WTC11 (cell line): ENCODE results near the gene TMEM94. TPM values are rescaled to one million over a fixed set of nuclear protein-coding genes. Genes with fewer than 3 reads are reported as not detected.

Experiments
- ATAC-seq: fragments of 200-7000 bp; cut with Tn5 transposase; 2 replicates; pipeline ENCODE4 v1.10.0; 2021; ENCODE audit warnings: mild to moderate bottlenecking, moderate library complexity
- CTCF ChIA-PET: fragments of 300-600 bp; sonication (Branson Sonifier 250); formaldehyde crosslinking; loops from one replicate; lab custom pipeline; 2021; ENCODE audit warnings: antibody characterized with exemption; lab: Charles Lee
- POLR2A ChIA-PET: fragments of 350-600 bp; sonication (Branson Sonifier 250); formaldehyde crosslinking; loops from one replicate; lab custom pipeline; 2021; ENCODE audit warnings: antibody characterized with exemption; lab: Charles Lee
- DNase-seq: peaks from one replicate; pipeline ENCODE4 v3.0.0; 2021; ENCODE audit warnings: low spot score
- H3K27ac Mint-ChIP-seq: 2 replicates; pipeline ENCODE4 v1.8.0; 2021; ENCODE audit warnings: mixed read lengths
- H3K27me3 Mint-ChIP-seq: 2 replicates; pipeline ENCODE4 v1.8.0; 2021; ENCODE audit warnings: low read depth, mild to moderate bottlenecking, moderate library complexity, mixed read lengths
- H3K36me3 Mint-ChIP-seq: 2 replicates; pipeline ENCODE4 v1.8.0; 2021; ENCODE audit warnings: mixed read lengths
- H3K4me1 Mint-ChIP-seq: 2 replicates; pipeline ENCODE4 v1.8.0; 2022; ENCODE audit warnings: mixed read lengths
- H3K4me3 Mint-ChIP-seq: 2 replicates; pipeline ENCODE4 v1.8.0; 2021; ENCODE audit warnings: mild to moderate bottlenecking, moderate library complexity, mixed read lengths
- H3K9me3 Mint-ChIP-seq: 2 replicates; pipeline ENCODE4 v1.8.0; 2021; ENCODE audit warnings: mixed read lengths
- AR ChIP-seq: fragments of 250-450 bp; sonication (Bioruptor Pico); IDR thresholded peaks from 2 replicates; pipeline ENCODE4 v1.9.0; 2021; ENCODE audit warnings: mild to moderate bottlenecking
- ATF3 ChIP-seq: sonication (generic); formaldehyde crosslinking; conservative IDR thresholded peaks from 2 replicates; pipeline ENCODE4 v1.8.1; 2022; ENCODE audit warnings: mild to moderate bottlenecking, missing genetic modification reagents
- ELF4 ChIP-seq: sonication (generic); formaldehyde crosslinking; IDR thresholded peaks from 2 replicates; pipeline ENCODE4 v1.8.1; 2022; ENCODE audit warnings: low read depth, mild to moderate bottlenecking, moderate library complexity, missing genetic modification reagents
- ESRRA ChIP-seq: sonication (generic); formaldehyde crosslinking; IDR thresholded peaks from 2 replicates; pipeline ENCODE4 v1.8.1; 2022; ENCODE audit warnings: mild to moderate bottlenecking, missing genetic modification reagents, borderline replicate concordance
- ETV6 ChIP-seq: sonication (generic); formaldehyde crosslinking; IDR thresholded peaks from 2 replicates; pipeline ENCODE4 v1.8.1; 2022; ENCODE audit warnings: mild to moderate bottlenecking, missing genetic modification reagents
- JUN ChIP-seq: sonication (generic); formaldehyde crosslinking; IDR thresholded peaks from 2 replicates; pipeline ENCODE4 v1.8.0; 2023; ENCODE audit warnings: mild to moderate bottlenecking, missing genetic modification reagents
- NR2C2 ChIP-seq: sonication (generic); formaldehyde crosslinking; IDR thresholded peaks from 2 replicates; pipeline ENCODE4 v1.8.0; 2022; ENCODE audit warnings: mild to moderate bottlenecking, missing genetic modification reagents
- PRDM15 ChIP-seq: sonication (generic); formaldehyde crosslinking; IDR thresholded peaks from 2 replicates; pipeline ENCODE4 v1.8.0; 2022; ENCODE audit warnings: missing genetic modification reagents
- PREB ChIP-seq: sonication (generic); formaldehyde crosslinking; IDR thresholded peaks from 2 replicates; pipeline ENCODE4 v1.8.1; 2022; ENCODE audit warnings: mild to moderate bottlenecking, missing genetic modification reagents, moderate library complexity, borderline replicate concordance
- SMAD4 ChIP-seq: sonication (generic); formaldehyde crosslinking; IDR thresholded peaks from 2 replicates; pipeline ENCODE4 v1.8.0; 2022; ENCODE audit warnings: mild to moderate bottlenecking, missing genetic modification reagents
- SP1 ChIP-seq: sonication (generic); formaldehyde crosslinking; conservative IDR thresholded peaks from 2 replicates; pipeline ENCODE4 v1.8.1; 2022; ENCODE audit warnings: missing genetic modification reagents
- ZNF263 ChIP-seq: sonication (generic); formaldehyde crosslinking; IDR thresholded peaks from 2 replicates; pipeline ENCODE4 v1.8.1; 2022; ENCODE audit warnings: low read depth, mild to moderate bottlenecking, moderate library complexity, missing genetic modification reagents
- ZNF281 ChIP-seq: sonication (generic); formaldehyde crosslinking; IDR thresholded peaks from 2 replicates; pipeline ENCODE4 v1.8.0; 2023; ENCODE audit warnings: mild to moderate bottlenecking, missing genetic modification reagents
- ZNF396 ChIP-seq: fragments of 250-450 bp; sonication (Bioruptor Pico); IDR thresholded peaks from 2 replicates; pipeline ENCODE4 v1.8.0; 2021; ENCODE audit warnings: mild to moderate bottlenecking, moderate library complexity, borderline replicate concordance
- total RNA-seq: library from RNA; stranded (reverse); gene quantifications from 3 replicates; pipeline ENCODE4 v1.2.3, GENCODE V29; 2021

TMEM94 gene
- total RNA-seq, 1 experiment from 2014 or later, result 76.9 TPM

- TF ChIP-seq NR2C2 (CRISPR knock-in tag) (no peak), ETV6 (CRISPR knock-in tag) (no peak), ELF4 (CRISPR knock-in tag) (no peak), SMAD4 (no peak), PRDM15 (CRISPR knock-in tag) (no peak), JUN (no peak), AR (CRISPR knock-in tag) (no peak), ZNF281 (CRISPR knock-in tag) (no peak), ZNF263 (CRISPR knock-in tag) (no peak), PREB (CRISPR knock-in tag) (no peak), ESRRA (no peak), ZNF396 (CRISPR knock-in tag) (no peak), SP1 (no peak)
- ATAC-seq (no peak), DNase-seq (no peak)
- H3K36me3 Mint-ChIP-seq, result no peaks in the 10 kb centered on the region
- H3K4me1 Mint-ChIP-seq, result peaks cover 16% of the 10 kb centered on the region
- H3K4me3 Mint-ChIP-seq, result no peak overlapping the region
- CTCF ChIA-PET, result interaction anchor here (1.0 kb wide), 1 partner anchor 288 kb away, joined by 3 read pairs; no protein-coding TSS in a partner anchor
- POLR2A ChIA-PET, result no interaction called here
- no peaks in the 10 kb centered on the region for H3K9me3 Mint-ChIP-seq
- H3K27ac Mint-ChIP-seq, result peak overlapping the region; percentile 42; the same call in 1 of the 2 replicates
- H3K27me3 Mint-ChIP-seq, result no peaks in the 10 kb centered on the region
Observed at GRCh38 chr17:75460295-75460694, 3.9 kb downstream of the TMEM94 start.

- H3K27me3 Mint-ChIP-seq, result no peaks in the 10 kb centered on the region
Observed at GRCh38 chr17:75463603-75464002, 7.2 kb downstream of the TMEM94 start.

More at GRCh38 chr17:75463603-75464002, 7.2 kb downstream of the TMEM94 start:
- ChIA-PET POLR2A (no interaction called here), CTCF (no interaction called here)
- H3K36me3 Mint-ChIP-seq, result no peaks in the 10 kb centered on the region
- H3K4me1 Mint-ChIP-seq, result no peaks in the 10 kb centered on the region
- no peaks in the 10 kb centered on the region for H3K9me3 Mint-ChIP-seq
- H3K4me3 Mint-ChIP-seq, result no peak overlapping the region
- H3K27ac Mint-ChIP-seq, result no peak overlapping the region
- ATAC-seq (no peak), DNase-seq (no peak)
- TF ChIP-seq ATF3, result no peak
